Thyroid gland (tissue), 4 donors: ENCODE data around the gene B3GALT6.

Experiments used
- POLR2A ChIP-seq, 2 donors: fragments of 450-650 bp; IDR thresholded peaks; one replicate each; pipeline ENCODE4 v1.6.1; 2017; ENCODE audit warnings: antibody characterized with exemption in 2 of 2, mild to moderate bottlenecking in 2 of 2, moderate library complexity in 1 of 2
- TF ChIP-seq, protein P1 (sequence below), 6 experiments: fragments of 200-600 bp in 3 of 6; fragments of 450-650 bp in 3 of 6; sonication (generic) in 3 of 6; IDR thresholded peaks; one replicate each; pipeline ENCODE4 v1.5.1; 2016 to 2019; ENCODE audit warnings: antibody characterized with exemption in 6 of 6, mild to moderate bottlenecking in 2 of 6, inconsistent platforms in 1 of 6, moderate library complexity in 1 of 6

DNA sequence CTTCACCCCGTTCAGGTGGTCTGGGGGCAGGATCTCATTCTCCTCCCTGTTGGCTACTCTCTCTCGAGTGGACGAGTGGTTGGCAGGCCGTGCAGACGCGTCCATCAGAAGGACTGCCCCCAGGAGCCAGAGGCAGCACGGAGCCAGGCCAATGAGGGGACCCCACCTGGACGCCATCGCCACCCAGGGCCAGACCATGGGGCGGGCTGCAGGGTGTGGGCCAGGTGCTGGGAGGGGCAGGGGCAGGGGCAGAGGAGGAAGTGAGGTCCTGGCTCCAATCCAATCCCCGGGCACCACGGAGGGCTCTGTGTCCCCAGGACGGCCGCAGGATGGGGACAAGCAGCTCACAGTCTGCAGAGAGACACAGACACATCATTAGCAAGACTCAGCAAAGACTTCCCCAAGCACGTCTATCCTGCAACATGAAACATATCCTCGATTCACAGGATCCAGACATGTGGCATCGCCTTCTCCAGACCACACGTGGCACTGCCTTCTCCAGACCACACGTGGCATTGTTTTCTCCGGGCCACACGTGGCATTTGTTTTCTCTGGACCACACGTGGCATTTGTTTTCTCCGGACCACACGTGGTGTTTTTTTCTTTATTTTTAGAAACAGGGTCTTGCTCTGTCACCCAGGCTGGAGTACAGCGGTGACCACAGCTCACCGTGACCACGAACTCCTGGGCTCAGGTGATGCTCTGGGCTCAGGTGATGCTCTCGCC is 3.3 kb upstream of the B3GALT6 start:
- TF ChIP-seq, protein P1, sequence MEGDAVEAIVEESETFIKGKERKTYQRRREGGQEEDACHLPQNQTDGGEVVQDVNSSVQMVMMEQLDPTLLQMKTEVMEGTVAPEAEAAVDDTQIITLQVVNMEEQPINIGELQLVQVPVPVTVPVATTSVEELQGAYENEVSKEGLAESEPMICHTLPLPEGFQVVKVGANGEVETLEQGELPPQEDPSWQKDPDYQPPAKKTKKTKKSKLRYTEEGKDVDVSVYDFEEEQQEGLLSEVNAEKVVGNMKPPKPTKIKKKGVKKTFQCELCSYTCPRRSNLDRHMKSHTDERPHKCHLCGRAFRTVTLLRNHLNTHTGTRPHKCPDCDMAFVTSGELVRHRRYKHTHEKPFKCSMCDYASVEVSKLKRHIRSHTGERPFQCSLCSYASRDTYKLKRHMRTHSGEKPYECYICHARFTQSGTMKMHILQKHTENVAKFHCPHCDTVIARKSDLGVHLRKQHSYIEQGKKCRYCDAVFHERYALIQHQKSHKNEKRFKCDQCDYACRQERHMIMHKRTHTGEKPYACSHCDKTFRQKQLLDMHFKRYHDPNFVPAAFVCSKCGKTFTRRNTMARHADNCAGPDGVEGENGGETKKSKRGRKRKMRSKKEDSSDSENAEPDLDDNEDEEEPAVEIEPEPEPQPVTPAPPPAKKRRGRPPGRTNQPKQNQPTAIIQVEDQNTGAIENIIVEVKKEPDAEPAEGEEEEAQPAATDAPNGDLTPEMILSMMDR (IDR thresholded peaks at IDR 0.05): no peak
- TF ChIP-seq POLR2A (IDR thresholded peaks at IDR 0.05): no peak
